Caco-2 (cell line): ENCODE measurements around the gene MAD1L1. TPM values are rescaled to one million over a fixed set of nuclear protein-coding genes. Genes with fewer than 3 reads are reported as not detected.

ENCODE experiments used
- BruUV-seq: library from RNA; stranded (reverse); fragments of 400-500 nt; replicated peaks from 2 replicates; lab custom pipeline; 2021; lab: Mats Ljungman, UMichigan
- CTCF ChIA-PET: fragments of 300-600 bp; sonication (Branson Sonifier 250); formaldehyde crosslinking; loops from one replicate; lab custom pipeline; 2022; ENCODE audit warnings: antibody characterized with exemption; lab: Charles Lee
- POLR2A ChIA-PET: fragments of 300-600 bp; sonication (Branson Sonifier 250); formaldehyde crosslinking; loops from one replicate; lab custom pipeline; 2022; ENCODE audit warnings: antibody characterized with exemption; lab: Charles Lee
- DNase-seq, 2 experiments: peaks; one replicate each; pipeline versions ENCODE4 v3.0.0 to v3.0.0-alpha.2; 2020 to 2022
- H3K27me3 ChIP-seq: replicated peaks from 2 replicates; pipeline ENCODE4 v1.6.0; 2011; ENCODE audit warnings: low read length; ENCODE audit not compliant: control insufficient read depth, insufficient read depth
- H3K36me3 ChIP-seq: 2 replicates; pipeline ENCODE4 v1.5.1; 2011; ENCODE audit warnings: low read length; ENCODE audit not compliant: control insufficient read depth, insufficient read depth
- H3K4me1 ChIP-seq: fragments of 250-450 bp; sonication (Bioruptor Pico); 2 replicates; pipeline ENCODE4 v1.5.1; 2020; ENCODE audit warnings: mild to moderate bottlenecking
- H3K4me3 ChIP-seq: 2 replicates; pipeline ENCODE4 v1.5.1; 2011; ENCODE audit warnings: low read depth, mild to moderate bottlenecking, control low read depth, low read length
- H3K9me3 ChIP-seq: fragments of 250-450 bp; sonication (Bioruptor Pico); 2 replicates; pipeline ENCODE4 v1.5.1; 2020; ENCODE audit warnings: mild to moderate bottlenecking, moderate library complexity
- H3K27ac Mint-ChIP-seq: one replicate; pipeline ENCODE4 v1.8.0; 2022; ENCODE audit warnings: mixed read lengths; ENCODE audit not compliant: unreplicated experiment
- H3K27me3 Mint-ChIP-seq: one replicate; pipeline ENCODE4 v1.8.0; 2022; ENCODE audit warnings: mixed read lengths; ENCODE audit not compliant: insufficient read depth, unreplicated experiment
- H3K36me3 Mint-ChIP-seq: one replicate; pipeline ENCODE4 v1.8.0; 2022; ENCODE audit warnings: mild to moderate bottlenecking, mixed read lengths; ENCODE audit not compliant: insufficient read depth, unreplicated experiment
- H3K4me1 Mint-ChIP-seq: one replicate; pipeline ENCODE4 v1.8.0; 2022; ENCODE audit warnings: low read depth, mixed read lengths; ENCODE audit not compliant: unreplicated experiment
- H3K4me3 Mint-ChIP-seq: one replicate; pipeline ENCODE4 v1.8.0; 2022; ENCODE audit warnings: mild to moderate bottlenecking, moderate library complexity, mixed read lengths; ENCODE audit not compliant: unreplicated experiment
- H3K9me3 Mint-ChIP-seq: one replicate; pipeline ENCODE4 v1.8.0; 2022; ENCODE audit warnings: mixed read lengths; ENCODE audit not compliant: unreplicated experiment
- CTCF ChIP-seq, 2 experiments: fragments of 200-600 bp in 1 of 2; IDR thresholded peaks; 1 replicate in 1 of 2; 2 replicates in 1 of 2; pipeline versions ENCODE4 v1.5.1 to v1.8.0; 2011 to 2022; ENCODE audit warnings: antibody characterized with exemption in 1 of 2, control low read depth in 1 of 2, inconsistent platforms in 1 of 2, low read depth in 1 of 2, low read length in 1 of 2, mild to moderate bottlenecking in 1 of 2, moderate library complexity in 1 of 2; ENCODE audit not compliant: insufficient read depth in 1 of 2, severe bottlenecking in 1 of 2, unreplicated experiment in 1 of 2
- intact Hi-C: fragments of 100-400 bp; cut with micrococcal nuclease; formaldehyde crosslinking; loops from one replicate; pipeline ENCODE4 v1.10.0; 2022; ENCODE audit not compliant: unreplicated experiment
- total RNA-seq: library from RNA; stranded (reverse); gene quantifications from 2 replicates; pipeline ENCODE4 v1.2.3, GENCODE V29; 2022

Gene MAD1L1
- total RNA-seq, 1 experiment from 2014 or later, result 58.6 TPM

DNA sequence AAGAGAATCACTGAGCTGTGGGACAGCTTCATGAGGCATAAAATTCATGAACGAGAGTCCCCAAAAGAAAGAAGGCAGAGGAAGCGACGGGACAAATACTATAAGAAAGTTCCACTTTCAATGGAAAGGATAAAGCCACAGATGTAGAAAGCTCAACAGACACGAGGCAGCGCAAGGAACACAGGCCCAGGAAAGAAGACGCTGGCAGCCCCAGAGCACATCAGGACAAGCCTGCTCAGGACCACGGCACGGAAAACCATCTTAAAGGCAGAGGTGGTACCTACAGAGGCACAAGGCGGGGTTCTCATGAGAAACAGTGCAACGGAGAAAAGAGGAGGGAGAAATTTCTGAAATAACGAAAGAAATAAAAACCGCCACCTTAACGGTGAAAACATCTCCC is 273.4 kb downstream of the MAD1L1 start:
- BruUV-seq, result no TSS peak
- Histone ChIP-seq H3K9me3 (no peaks in the 10 kb centered on the region), H3K4me3 (no peak overlapping the region), H3K36me3 (no peaks in the 10 kb centered on the region; the same call in 1 of the 2 replicates), H3K27me3 (no peaks in the 10 kb centered on the region), H3K4me1 (no peaks in the 10 kb centered on the region)
- H3K4me1 Mint-ChIP-seq, result peaks cover 13% of the 10 kb centered on the region
- no peak for TF ChIP-seq CTCF (IDR thresholded peaks at IDR 0.05; ENCODE audit: insufficient read depth in 1 of 2, low read depth in 1 of 2, low read length in 1 of 2, severe bottlenecking in 1 of 2, unreplicated experiment in 1 of 2)
- no peak overlapping the region for H3K4me3 Mint-ChIP-seq
- peaks cover 31% of the 10 kb centered on the region for H3K36me3 Mint-ChIP-seq
- no peak overlapping the region for H3K27ac Mint-ChIP-seq
- H3K9me3 Mint-ChIP-seq, result peaks cover 10% of the 10 kb centered on the region
- no peaks in the 10 kb centered on the region for H3K27me3 Mint-ChIP-seq
- ChIA-PET CTCF (no interaction called here), POLR2A (no interaction called here)
- no peak for DNase-seq
- intact Hi-C loops, result no loop called here

DNA sequence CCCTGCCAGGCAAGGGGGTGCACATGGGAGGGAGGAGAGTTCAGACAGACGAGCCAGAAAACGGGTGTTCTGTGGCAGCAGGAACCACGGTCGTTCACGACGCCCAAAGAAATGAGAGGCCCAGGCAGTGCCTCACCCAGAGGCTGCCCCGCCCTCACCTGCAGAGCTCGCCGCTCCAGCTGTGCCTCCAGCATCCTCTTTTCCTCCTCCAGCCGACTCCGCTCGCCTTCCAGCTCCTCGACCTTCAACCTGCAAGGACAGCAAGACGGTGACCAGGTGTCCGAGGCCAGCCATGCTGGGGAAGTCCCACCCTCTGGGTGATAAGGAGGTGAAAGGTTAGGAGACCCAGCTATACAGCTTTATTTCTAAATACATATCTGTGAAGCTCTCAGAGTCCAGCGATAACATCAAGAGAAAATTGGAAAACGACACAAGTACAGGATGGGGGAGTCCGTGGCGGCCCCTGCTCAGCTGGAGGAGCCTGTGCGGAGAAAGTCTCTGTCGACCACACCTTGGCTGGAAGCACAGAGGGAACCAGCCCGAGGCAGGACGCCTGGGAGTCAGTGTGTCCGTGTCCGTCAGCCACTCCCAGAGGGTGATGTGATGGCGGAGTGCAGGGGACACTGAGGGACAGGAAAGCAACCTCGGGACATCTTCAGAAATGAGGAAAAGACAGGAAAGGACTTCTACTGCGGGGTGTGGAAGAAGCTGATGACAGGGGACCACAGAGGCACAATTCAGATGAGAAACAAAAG is 275.1 kb downstream of the MAD1L1 start:
- H3K36me3 ChIP-seq, result no peaks in the 10 kb centered on the region; the same call in 1 of the 2 replicates
- no TSS peak for BruUV-seq
- H3K9me3 ChIP-seq, result no peaks in the 10 kb centered on the region
- no peak for DNase-seq
- H3K4me3 ChIP-seq, result no peak overlapping the region
- no peak overlapping the region for H3K4me3 Mint-ChIP-seq
- no peaks in the 10 kb centered on the region for H3K27me3 ChIP-seq
- intact Hi-C loops, result no loop called here
- H3K4me1 Mint-ChIP-seq, result peaks cover 13% of the 10 kb centered on the region
- TF ChIP-seq CTCF (IDR thresholded peaks at IDR 0.05; ENCODE audit: insufficient read depth in 1 of 2, low read depth in 1 of 2, low read length in 1 of 2, severe bottlenecking in 1 of 2, unreplicated experiment in 1 of 2), result no peak
- ChIA-PET CTCF (no interaction called here), POLR2A (no interaction called here)
- H3K27me3 Mint-ChIP-seq, result no peaks in the 10 kb centered on the region
- H3K4me1 ChIP-seq, result no peaks in the 10 kb centered on the region
- peaks cover 9% of the 10 kb centered on the region for H3K9me3 Mint-ChIP-seq
- no peak overlapping the region for H3K27ac Mint-ChIP-seq
- peaks cover 26% of the 10 kb centered on the region for H3K36me3 Mint-ChIP-seq

DNA sequence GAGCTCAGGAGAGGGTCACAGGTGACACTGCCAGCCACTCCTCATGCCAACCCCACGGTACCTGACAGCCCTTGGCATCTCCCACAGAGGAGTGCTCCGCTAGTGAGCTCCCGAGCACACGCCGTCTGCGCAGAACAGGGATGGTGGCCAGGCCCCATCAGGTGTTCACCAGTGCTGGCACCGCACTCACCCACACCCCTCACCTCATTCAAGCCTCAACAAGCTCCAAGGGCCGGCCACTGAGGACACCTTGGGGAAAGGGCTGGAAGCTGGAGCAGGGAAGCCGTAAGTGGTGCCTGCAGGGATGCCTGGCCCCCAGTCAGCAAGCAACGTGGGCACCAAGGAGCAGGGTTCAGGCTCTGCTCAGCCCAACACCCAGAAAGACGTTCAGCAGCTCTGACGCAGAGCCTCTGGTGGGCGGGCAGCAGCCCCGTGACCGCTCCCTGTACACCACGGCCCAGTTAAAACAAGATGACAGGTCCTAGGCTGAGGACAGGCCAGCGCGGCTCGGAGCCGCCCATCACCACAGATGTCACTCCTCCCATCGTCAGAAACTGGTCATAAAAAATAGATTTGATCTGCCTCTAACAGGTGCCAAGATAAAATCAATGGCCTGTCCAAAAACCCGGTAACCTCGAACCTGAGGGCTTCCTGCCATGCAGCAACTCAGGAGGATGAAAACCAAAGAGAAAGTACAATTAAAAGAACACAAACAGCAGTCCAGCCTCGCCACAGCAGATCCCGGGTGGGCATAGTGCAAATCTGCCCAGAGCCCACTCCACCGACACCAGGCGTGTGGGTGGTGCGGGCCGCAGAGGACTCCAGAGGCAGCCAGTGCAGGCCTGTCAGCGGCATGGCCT is 275.9 kb downstream of the MAD1L1 start:
- POLR2A ChIA-PET, result no interaction called here
- Histone ChIP-seq H3K4me3 (no peak overlapping the region), H3K36me3 (no peaks in the 10 kb centered on the region; the same call in 1 of the 2 replicates), H3K27me3 (no peaks in the 10 kb centered on the region), H3K9me3 (no peaks in the 10 kb centered on the region), H3K4me1 (no peaks in the 10 kb centered on the region)
- intact Hi-C loops, result no loop called here
- Mint-ChIP-seq H3K9me3 (peaks cover 1% of the 10 kb centered on the region), H3K36me3 (peaks cover 20% of the 10 kb centered on the region), H3K27me3 (no peaks in the 10 kb centered on the region), H3K27ac (no peak overlapping the region), H3K4me1 (peaks cover 13% of the 10 kb centered on the region), H3K4me3 (no peak overlapping the region)
- DNase-seq, result no peak
- no peak for TF ChIP-seq CTCF (IDR thresholded peaks at IDR 0.05; ENCODE audit: insufficient read depth in 1 of 2, low read depth in 1 of 2, low read length in 1 of 2, severe bottlenecking in 1 of 2, unreplicated experiment in 1 of 2)
- BruUV-seq, result no TSS peak
- CTCF ChIA-PET, result no interaction called here
